Measurements from ENCODE around the gene HOXC11. TPM values are rescaled to one million over a fixed set of nuclear protein-coding genes. Genes with fewer than 3 reads are reported as not detected.

The HOXC11 gene
- total RNA-seq, 2 donors from 2014 or later = not detected

GRCh38 chr12:54000116-54001114 is 27.5 kb downstream of the HOXC11 start, which contains the start of gene HOXC9:
Gene HOXC9, plus strand, starts transcription at chr12:54000161. Its CDS starts 28 bp downstream, at chr12:54000189.
- DNase-seq (ENCODE audit: low spot score) = no peak
- Histone ChIP-seq H3K27ac (no peak within 1 kb of the TSS), H3K27me3 (peaks cover 62 to 77% of the 10 kb centered on the region in 2 donors), H3K9me3 (no peaks in the 10 kb centered on the region), H3K4me1 (peaks cover 0 to 24% of the 10 kb centered on the region in 2 donors), H3K4me3 (peak within 1 kb of the TSS; percentile 9 to 34), H3K36me3 (no peaks in the 10 kb centered on the region)
- no peak for TF ChIP-seq CTCF (IDR thresholded peaks at IDR 0.05)

GRCh38 chr12:54001283-54002187 is 28.6 kb downstream of the HOXC11 start:
- Histone ChIP-seq H3K27ac (no peak overlapping the region), H3K27me3 (peaks cover 58 to 72% of the 10 kb centered on the region in 2 donors), H3K4me1 (peaks cover 0 to 20% of the 10 kb centered on the region in 2 donors), H3K9me3 (no peaks in the 10 kb centered on the region), H3K4me3 (no peak overlapping the region), H3K36me3 (no peaks in the 10 kb centered on the region)
- no peak for DNase-seq (ENCODE audit: low spot score)
- no peak for TF ChIP-seq CTCF (IDR thresholded peaks at IDR 0.05)

GRCh38 chr12:54002278-54002914 is 29.5 kb downstream of the HOXC11 start:
- Histone ChIP-seq H3K9me3 (no peaks in the 10 kb centered on the region), H3K27me3 (peaks cover 54 to 71% of the 10 kb centered on the region in 2 donors), H3K36me3 (no peaks in the 10 kb centered on the region), H3K4me1 (peaks cover 0 to 24% of the 10 kb centered on the region in 2 donors), H3K4me3 (no peak overlapping the region), H3K27ac (no peak overlapping the region)
- TF ChIP-seq CTCF (IDR thresholded peaks at IDR 0.05) = no peak
- no peak for DNase-seq (ENCODE audit: low spot score)

- Histone ChIP-seq H3K4me3 (no peak overlapping the region), H3K27ac (no peak overlapping the region), H3K27me3 (peaks cover 59 to 72% of the 10 kb centered on the region in 2 donors), H3K9me3 (no peaks in the 10 kb centered on the region), H3K4me1 (peaks cover 0 to 24% of the 10 kb centered on the region in 2 donors), H3K36me3 (no peaks in the 10 kb centered on the region)
- TF ChIP-seq CTCF (IDR thresholded peaks at IDR 0.05) = no peak
- DNase-seq (ENCODE audit: low spot score) = no peak
Observed at GRCh38 chr12:54002915-54003389, 30.0 kb downstream of the HOXC11 start.

- TF ChIP-seq CTCF (IDR thresholded peaks at IDR 0.05) = no peak
- H3K36me3 ChIP-seq = no peaks in the 10 kb centered on the region
- peaks cover 0 to 24% of the 10 kb centered on the region in 2 donors for H3K4me1 ChIP-seq
- no peak for DNase-seq (ENCODE audit: low spot score)
- no peaks in the 10 kb centered on the region for H3K9me3 ChIP-seq
- no peak overlapping the region for H3K27ac ChIP-seq
- H3K4me3 ChIP-seq = no peak overlapping the region
- H3K27me3 ChIP-seq = peaks cover 61 to 71% of the 10 kb centered on the region in 2 donors
Observed at GRCh38 chr12:54003625-54004024, 30.7 kb downstream of the HOXC11 start.

All from right atrium auricular region (tissue), 2 donors.